Spinal cord (tissue), 10 donors: ENCODE results near the gene POLR3C. TPM values are rescaled to one million over a fixed set of nuclear protein-coding genes. Genes with fewer than 3 reads are reported as not detected.
A peak's percentile ranks its signal among the peaks of the same experiment; 100 is the strongest.

Experiments used
- DNase-seq, 6 donors: peaks; one replicate each; pipeline versions ENCODE4 v3.0.0 to v3.0.0-alpha.2; 2013 to 2015; ENCODE audit warnings: low spot score in 6 of 6, low read depth in 4 of 6
- H3K27ac ChIP-seq: one replicate; pipeline ENCODE4 v1.5.1; 2013; ENCODE audit warnings: low read depth, low read length, control low read depth
- H3K27me3 ChIP-seq: one replicate; pipeline ENCODE4 v1.6.1; 2013; ENCODE audit warnings: low read length; ENCODE audit not compliant: control insufficient read depth, insufficient read depth
- H3K36me3 ChIP-seq: one replicate; pipeline ENCODE4 v1.6.1; 2013; ENCODE audit warnings: low read length; ENCODE audit not compliant: control insufficient read depth, insufficient read depth
- H3K4me1 ChIP-seq: one replicate; pipeline ENCODE4 v1.6.1; 2013; ENCODE audit warnings: low read length; ENCODE audit not compliant: control insufficient read depth, insufficient read depth
- H3K4me3 ChIP-seq: one replicate; pipeline ENCODE4 v1.5.1; 2013; ENCODE audit warnings: low read depth, low read length, control low read depth
- H3K9me3 ChIP-seq: one replicate; pipeline ENCODE4 v1.6.1; 2013; ENCODE audit warnings: low read length; ENCODE audit not compliant: control insufficient read depth, insufficient read depth
- WGBS: methylation state at CpG from one replicate; pipeline ENCODE4 v1.1.5; 2013; ENCODE audit warnings: missing lambda C conversion rate; ENCODE audit not compliant: insufficient coverage; 5-methylcytosine and 5-hydroxymethylcytosine counted together
- long read RNA-seq, 4 donors: transcript quantifications; one replicate each; lab custom pipeline, GENCODE V29; 2026
- polyA plus RNA-seq, 2 donors: library from polyadenylated mRNA; unstranded; fragments of 120-200 nt; gene quantifications; one replicate each; pipeline ENCODE4 v1.2.1, GENCODE V29; 2013; ENCODE audit not compliant: insufficient read length in 2 of 2
- total RNA-seq, 2 donors: library from RNA; depleted of rRNA in 1 of 2; stranded (reverse); fragments of 120-200 nt in 1 of 2; fragments of >200 nt in 1 of 2; gene quantifications; one replicate each; pipeline versions ENCODE4 v1.2.3 to v1.2.4, GENCODE V29; 2013 to 2014
- donor health status: healthy.

Gene POLR3C, protein sequence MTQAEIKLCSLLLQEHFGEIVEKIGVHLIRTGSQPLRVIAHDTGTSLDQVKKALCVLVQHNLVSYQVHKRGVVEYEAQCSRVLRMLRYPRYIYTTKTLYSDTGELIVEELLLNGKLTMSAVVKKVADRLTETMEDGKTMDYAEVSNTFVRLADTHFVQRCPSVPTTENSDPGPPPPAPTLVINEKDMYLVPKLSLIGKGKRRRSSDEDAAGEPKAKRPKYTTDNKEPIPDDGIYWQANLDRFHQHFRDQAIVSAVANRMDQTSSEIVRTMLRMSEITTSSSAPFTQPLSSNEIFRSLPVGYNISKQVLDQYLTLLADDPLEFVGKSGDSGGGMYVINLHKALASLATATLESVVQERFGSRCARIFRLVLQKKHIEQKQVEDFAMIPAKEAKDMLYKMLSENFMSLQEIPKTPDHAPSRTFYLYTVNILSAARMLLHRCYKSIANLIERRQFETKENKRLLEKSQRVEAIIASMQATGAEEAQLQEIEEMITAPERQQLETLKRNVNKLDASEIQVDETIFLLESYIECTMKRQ
- 10 to 100 TPM; 24.8 to 31.0 TPM for total RNA-seq
- 10 to 100 TPM; 25.2 to 25.6 TPM for polyA plus RNA-seq
- long read RNA-seq, donor 1, partial matches to known transcripts, result 0 of 3 reads
- long read RNA-seq, donor 1, other reads (novel, unspliced or antisense), result 0 of 3 reads
- long read RNA-seq, donor 2, result 0 reads
- long read RNA-seq, donor 3, result 0 reads
- long read RNA-seq, donor 4, partial matches to known transcripts, result 0 of 2 reads
- long read RNA-seq, donor 4, other reads (novel, unspliced or antisense), result 0 of 2 reads

DNA sequence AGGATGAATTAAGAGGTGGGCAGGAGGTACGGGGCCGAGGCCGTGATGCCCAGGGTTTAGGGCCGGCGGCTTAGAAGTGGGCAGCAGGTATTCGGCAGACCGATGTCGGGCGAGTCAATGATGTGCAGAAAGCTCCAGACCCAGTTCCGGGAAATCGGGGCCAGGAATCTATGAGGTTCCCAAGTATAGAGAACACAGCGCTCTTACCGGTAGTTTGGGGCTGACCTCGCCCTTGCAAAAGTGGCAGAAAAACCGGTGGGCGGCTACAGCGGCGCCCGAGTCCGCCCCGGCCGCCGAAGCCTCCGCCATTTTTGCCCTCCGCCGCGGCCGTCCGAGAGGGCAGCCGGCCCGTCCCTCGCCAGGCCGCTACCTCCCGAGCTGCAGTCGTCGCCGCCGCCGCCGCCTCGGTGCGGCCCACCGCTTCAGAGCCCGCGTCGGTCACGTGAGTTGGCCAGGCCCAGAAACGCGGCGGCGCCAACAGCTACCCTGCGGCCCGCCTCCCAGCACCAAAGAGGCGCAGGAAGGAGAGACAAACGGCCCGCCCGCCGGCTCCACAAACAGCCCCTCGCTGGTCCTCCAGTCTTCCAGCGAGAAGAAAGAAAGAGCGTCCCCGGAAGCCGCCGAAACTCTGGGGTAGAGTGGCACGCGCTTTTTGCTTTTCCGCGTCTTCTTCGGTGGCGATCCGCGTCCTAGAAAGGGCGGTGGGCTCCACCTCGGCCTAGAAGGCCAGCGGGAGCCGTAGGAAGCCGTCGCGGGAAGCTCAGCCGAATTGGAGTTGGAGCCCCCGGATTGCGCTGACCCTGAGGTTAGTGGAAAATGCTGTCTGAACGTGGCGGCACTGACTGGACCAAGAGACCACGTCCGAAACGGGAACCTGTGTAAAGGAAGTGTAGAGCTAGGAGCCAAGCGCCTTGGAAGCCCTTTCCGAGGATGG, at the start of gene POLR3C, which contains the start of gene RNF115:
Gene POLR3C (plus strand): TSS at position 636 of the 934 bp plus-strand sequence. CDS start 1,577 bp downstream, outside the sequence.
Gene RNF115 (minus strand): TSS at position 531 of the 934 bp plus-strand sequence. CDS start 222 bp downstream, at position 309.
- DNase-seq, result peak; percentile 79 to 98 (median 86)
- Histone ChIP-seq H3K9me3 (no peaks in the 10 kb centered on the region), H3K27me3 (no peaks in the 10 kb centered on the region), H3K27ac (peak within 1 kb of the TSS; percentile 93), H3K4me3 (peak within 1 kb of the TSS; percentile 93), H3K4me1 (peaks cover 5% of the 10 kb centered on the region), H3K36me3 (peaks cover 22% of the 10 kb centered on the region)
- WGBS, result under 1% methylated on average over 89 of the region's 89 CpGs

DNA sequence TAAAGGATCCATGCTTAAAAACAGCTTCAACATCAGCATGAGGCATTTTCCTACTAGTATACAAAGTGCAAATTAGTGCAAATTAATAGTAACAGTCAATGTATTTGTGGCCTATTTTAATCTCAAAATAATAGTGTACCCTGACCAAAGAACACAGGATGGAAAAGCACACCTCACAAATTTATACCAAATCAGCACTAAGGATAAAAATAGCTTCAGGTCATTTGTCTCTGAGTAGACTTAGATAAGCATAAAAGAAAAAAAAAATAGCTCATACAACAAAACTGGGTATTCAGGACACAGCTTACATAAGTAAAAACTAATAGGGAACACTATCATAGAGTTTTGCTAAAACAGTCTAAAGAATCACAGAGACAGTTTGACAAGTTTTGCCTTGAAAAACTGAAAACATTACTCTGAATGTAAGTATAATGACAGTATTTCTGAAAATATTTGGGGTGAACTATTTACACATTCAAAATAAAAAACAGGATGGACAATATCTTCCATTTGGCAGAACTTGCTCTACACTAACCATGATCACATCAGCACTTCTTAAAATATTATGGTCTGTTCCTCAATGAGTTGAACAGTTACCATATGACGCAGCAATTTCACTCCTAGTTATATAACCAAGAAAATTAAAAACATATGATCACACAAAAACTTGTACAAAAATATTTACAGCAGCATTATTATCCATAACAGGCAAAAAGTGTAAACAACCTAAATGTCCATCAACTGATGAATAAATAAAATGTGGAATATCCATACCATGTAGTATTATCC, 46.4 kb upstream of the POLR3C start:
- H3K4me3 ChIP-seq, result no peak overlapping the region
- no peak for DNase-seq
- H3K27ac ChIP-seq, result no peak overlapping the region

DNA sequence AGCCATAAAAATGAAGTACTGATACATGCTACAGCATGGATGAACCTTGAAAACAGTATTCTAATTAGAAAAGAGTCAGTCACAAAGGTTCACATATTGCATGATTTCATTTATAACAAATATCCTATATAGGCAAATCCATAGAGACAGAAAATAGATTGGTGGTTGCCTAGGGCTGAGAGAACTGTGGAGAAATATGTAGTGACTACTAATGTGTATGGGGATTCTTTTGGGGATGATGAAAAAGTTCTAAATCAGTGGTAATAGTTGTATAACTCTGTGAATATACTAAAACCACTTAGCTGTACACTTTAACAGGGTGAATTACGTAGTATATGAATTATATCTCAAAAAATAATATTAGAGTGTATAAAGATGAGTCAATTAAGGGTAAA, 45.9 kb upstream of the POLR3C start:
- Histone ChIP-seq H3K36me3 (peaks cover 6% of the 10 kb centered on the region), H3K27me3 (no peaks in the 10 kb centered on the region), H3K27ac (no peak overlapping the region), H3K9me3 (no peaks in the 10 kb centered on the region), H3K4me1 (no peaks in the 10 kb centered on the region), H3K4me3 (no peak overlapping the region)
- DNase-seq, result no peak
- WGBS, result no CpG with 5 or more reads among the region's 1 CpG

More for the DNA sequence above, 46.4 kb upstream of the POLR3C start:
- no CpG with 5 or more reads among the region's 1 CpG for WGBS
- H3K27me3 ChIP-seq, result no peaks in the 10 kb centered on the region
- H3K4me1 ChIP-seq, result no peaks in the 10 kb centered on the region
- peaks cover 6% of the 10 kb centered on the region for H3K36me3 ChIP-seq
- H3K9me3 ChIP-seq, result no peaks in the 10 kb centered on the region

DNA sequence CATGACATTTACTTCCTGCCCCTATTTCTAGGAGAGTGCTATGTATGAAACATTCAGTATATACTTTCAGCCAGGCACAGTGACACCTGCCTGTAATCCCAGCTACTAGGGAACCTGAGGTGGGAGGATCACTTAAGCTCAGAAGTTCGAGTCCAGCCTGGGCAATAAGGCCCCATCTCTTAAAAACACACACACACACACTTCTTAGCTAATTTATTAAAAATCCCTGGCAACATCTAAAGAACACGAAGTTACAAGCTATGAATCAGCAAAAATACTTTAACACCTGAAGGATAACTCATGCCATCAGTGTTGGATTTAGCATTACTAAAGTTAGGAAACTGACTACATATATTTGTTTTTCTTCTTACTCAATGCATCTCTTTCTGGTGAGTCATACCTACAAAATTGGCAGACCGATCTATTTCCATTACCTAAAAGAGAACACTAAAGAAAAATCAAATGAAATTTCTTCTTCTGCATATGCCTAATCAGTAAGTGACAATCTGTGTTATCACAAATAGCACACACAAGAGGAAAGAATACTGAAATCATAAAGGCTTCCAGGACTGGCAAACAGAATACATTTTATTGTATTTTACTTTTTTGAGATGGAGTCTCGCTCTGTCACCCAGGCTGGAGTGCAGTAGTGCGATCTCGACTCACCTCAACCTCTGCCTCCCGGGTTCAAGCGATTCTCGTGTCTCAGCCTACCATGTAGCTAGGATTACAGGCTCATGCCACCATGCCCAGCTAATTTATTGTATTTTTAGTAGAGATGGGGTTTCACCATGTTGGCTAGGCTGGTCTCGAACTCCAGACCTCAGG, 41.5 kb upstream of the POLR3C start:
- no peaks in the 10 kb centered on the region for H3K4me1 ChIP-seq
- peaks cover 6% of the 10 kb centered on the region for H3K36me3 ChIP-seq
- H3K9me3 ChIP-seq, result no peaks in the 10 kb centered on the region
- DNase-seq, result no peak
- H3K27me3 ChIP-seq, result no peaks in the 10 kb centered on the region
- WGBS, result 90% methylated on average over 6 of the region's 10 CpGs
- H3K4me3 ChIP-seq, result no peak overlapping the region
- no peak overlapping the region for H3K27ac ChIP-seq

DNA sequence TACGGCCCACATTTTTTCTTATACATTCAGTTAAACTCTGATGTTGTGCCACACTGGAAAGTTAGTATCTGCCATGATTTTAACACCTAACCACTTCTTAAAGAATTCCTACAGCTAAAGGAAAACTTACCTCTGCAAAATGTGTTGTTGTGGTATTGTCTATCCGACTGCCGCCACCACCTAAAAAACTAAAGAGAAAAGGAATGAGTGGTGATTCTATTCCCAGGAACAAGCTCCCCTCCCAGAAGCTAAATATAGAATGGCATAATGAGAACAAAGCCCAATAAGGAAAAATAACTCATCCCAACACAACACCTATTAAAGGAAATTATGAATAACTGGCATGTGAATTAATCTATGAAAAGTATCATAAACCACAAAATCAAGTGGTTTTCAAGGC, 39.6 kb upstream of the POLR3C start:
- H3K4me3 ChIP-seq, result no peak overlapping the region
- H3K27ac ChIP-seq, result no peak overlapping the region

DNA sequence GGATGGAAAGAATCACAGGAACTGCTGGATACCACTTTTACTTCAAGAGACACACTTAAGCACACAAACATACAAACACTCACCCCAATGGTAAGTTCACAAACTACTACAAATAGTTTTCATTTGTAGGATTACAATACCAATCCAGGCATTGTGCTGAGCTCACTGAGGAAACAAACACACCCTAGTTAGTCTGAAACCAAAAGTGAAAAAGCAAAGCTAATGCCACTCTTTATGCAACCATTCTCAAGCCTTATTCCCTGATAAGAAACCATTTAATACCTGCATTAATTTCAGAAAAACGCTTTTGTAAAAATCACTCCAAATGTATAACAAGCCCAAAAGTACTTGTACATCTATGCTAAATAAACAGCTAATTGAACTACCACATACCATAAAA, 38.5 kb upstream of the POLR3C start:
- no peak overlapping the region for H3K27ac ChIP-seq
- 75% methylated on average over 1 of the region's 1 CpG for whole genome bisulfite sequencing
- H3K9me3 ChIP-seq, result no peaks in the 10 kb centered on the region
- H3K4me3 ChIP-seq, result no peak overlapping the region
- H3K36me3 ChIP-seq, result no peaks in the 10 kb centered on the region
- H3K27me3 ChIP-seq, result no peaks in the 10 kb centered on the region
- no peak for DNase-seq
- no peaks in the 10 kb centered on the region for H3K4me1 ChIP-seq

More for the DNA sequence above, 39.6 kb upstream of the POLR3C start:
- 100% methylated on average over 1 of the region's 3 CpGs for WGBS
- Histone ChIP-seq H3K36me3 (peaks cover 6% of the 10 kb centered on the region), H3K4me1 (no peaks in the 10 kb centered on the region), H3K9me3 (no peaks in the 10 kb centered on the region), H3K27me3 (no peaks in the 10 kb centered on the region)
- DNase-seq, result no peak

DNA sequence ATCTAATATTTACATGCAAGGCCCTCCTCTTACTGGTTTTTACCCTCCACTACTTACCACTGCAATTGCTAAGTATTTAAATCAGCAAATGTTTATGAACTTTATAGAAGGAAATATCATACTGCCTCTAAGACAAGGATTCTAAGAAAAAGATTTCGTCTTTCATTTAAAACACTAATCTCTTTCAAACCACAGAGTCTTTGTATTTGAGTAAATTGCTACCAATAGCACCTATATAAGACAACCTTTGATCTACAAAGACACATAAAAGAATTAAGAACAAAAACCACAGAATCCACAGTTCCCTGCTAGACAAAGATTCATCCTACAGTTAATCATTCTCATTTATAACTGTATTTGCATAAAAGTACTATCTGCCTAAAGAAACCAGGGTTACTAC, 37.7 kb upstream of the POLR3C start:
- no CpG with 5 or more reads among the region's 1 CpG for WGBS
- DNase-seq, result no peak
- Histone ChIP-seq H3K4me3 (no peak overlapping the region), H3K36me3 (no peaks in the 10 kb centered on the region), H3K27me3 (no peaks in the 10 kb centered on the region), H3K4me1 (no peaks in the 10 kb centered on the region), H3K9me3 (no peaks in the 10 kb centered on the region), H3K27ac (no peak overlapping the region)

DNA sequence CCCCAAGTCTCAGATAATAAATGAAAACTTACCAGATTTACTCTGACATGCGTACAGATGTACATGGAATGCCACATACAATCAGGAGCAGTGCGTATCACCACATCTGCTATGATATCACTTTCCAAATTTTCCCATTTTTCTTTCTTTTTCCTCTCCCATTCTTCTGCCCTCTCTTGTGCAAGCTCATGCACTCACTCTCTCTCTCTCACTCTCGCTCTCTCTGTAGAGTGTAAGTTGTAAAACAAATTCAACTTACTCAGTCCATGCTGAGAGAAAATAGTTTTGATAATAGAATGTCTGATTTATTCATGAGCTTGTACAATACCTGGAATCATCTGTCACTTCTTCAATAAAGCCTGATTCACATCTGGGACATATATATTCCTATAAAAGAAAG, 35.4 kb upstream of the POLR3C start:
- no peaks in the 10 kb centered on the region for H3K9me3 ChIP-seq
- DNase-seq, result no peak
- 100% methylated on average over 1 of the region's 3 CpGs for WGBS
- no peaks in the 10 kb centered on the region for H3K27me3 ChIP-seq
- peaks cover 6% of the 10 kb centered on the region for H3K36me3 ChIP-seq
- no peaks in the 10 kb centered on the region for H3K4me1 ChIP-seq
- H3K4me3 ChIP-seq, result no peak overlapping the region
- no peak overlapping the region for H3K27ac ChIP-seq
